Stimulated activated CD4-positive, alpha-beta T cell treated with anti-CD3 and anti-CD28 coated beads, Interleukin-12 subunit alpha, Interleukin-12 subunit beta, amount 100 ng/mL, for 24 hours (primary cell): Measurements from ENCODE around the gene GNG7.
"Not testable (repeated sequence)": the region's sequence is repeated elsewhere in the genome, so short reads cannot be mapped to it uniquely, and the experiment has no call there.

ENCODE experiments used
- DNase-seq, 2 experiments: peaks; one replicate each; pipeline ENCODE4 v3.0.0-alpha.2; 2020; ENCODE audit warnings: low read depth in 2 of 2

Gene GNG7

GRCh38 chr19:2726904-2727639 is 24.6 kb upstream of the GNG7 start:
- DNase-seq = no peak

- DNase-seq = no peak
Measured at GRCh38 chr19:2726160-2726855, 23.8 kb upstream of the GNG7 start.

GRCh38 chr19:2724148-2724557 is 21.7 kb upstream of the GNG7 start:
- DNase-seq = no peak

GRCh38 chr19:2723747-2724146 is 21.3 kb upstream of the GNG7 start:
- no peak for DNase-seq

- DNase-seq = no peak
Measured at GRCh38 chr19:2723345-2723715, 20.8 kb upstream of the GNG7 start.

- no peak for DNase-seq
Measured at GRCh38 chr19:2722541-2723344, 20.2 kb upstream of the GNG7 start.

GRCh38 chr19:2721570-2722540 is 19.4 kb upstream of the GNG7 start:
- DNase-seq = no peak

GRCh38 chr19:2720777-2721569 is 18.5 kb upstream of the GNG7 start, which contains the start of gene DIRAS1:
Gene DIRAS1 (minus strand): TSS chr19:2721372. CDS start chr19:2717806, 3,566 bp downstream.
- DNase-seq = no peak

- DNase-seq = no peak
Measured at GRCh38 chr19:2719920-2720776, 17.7 kb upstream of the GNG7 start.

- DNase-seq = no peak
Measured at GRCh38 chr19:2719232-2719735, 16.8 kb upstream of the GNG7 start.

GRCh38 chr19:2717638-2718541 is 15.4 kb upstream of the GNG7 start:
- DNase-seq = no peak

GRCh38 chr19:2716722-2717637 is 14.5 kb upstream of the GNG7 start:
- no peak for DNase-seq

GRCh38 chr19:2716275-2716650 is 13.8 kb upstream of the GNG7 start:
- DNase-seq = no peak

GRCh38 chr19:2715470-2716274 is 13.2 kb upstream of the GNG7 start:
- DNase-seq = no peak

GRCh38 chr19:2714531-2715269 is 12.2 kb upstream of the GNG7 start:
- no peak for DNase-seq

GRCh38 chr19:2714102-2714501 is 11.6 kb upstream of the GNG7 start:
- DNase-seq = not testable (repeated sequence)
